ENCODE results near the gene SRP14. TPM values are rescaled to one million over a fixed set of nuclear protein-coding genes. Genes with fewer than 3 reads are reported as not detected.

SRP14 gene
- polyA plus RNA-seq, 1 experiment: 305 TPM

DNA sequence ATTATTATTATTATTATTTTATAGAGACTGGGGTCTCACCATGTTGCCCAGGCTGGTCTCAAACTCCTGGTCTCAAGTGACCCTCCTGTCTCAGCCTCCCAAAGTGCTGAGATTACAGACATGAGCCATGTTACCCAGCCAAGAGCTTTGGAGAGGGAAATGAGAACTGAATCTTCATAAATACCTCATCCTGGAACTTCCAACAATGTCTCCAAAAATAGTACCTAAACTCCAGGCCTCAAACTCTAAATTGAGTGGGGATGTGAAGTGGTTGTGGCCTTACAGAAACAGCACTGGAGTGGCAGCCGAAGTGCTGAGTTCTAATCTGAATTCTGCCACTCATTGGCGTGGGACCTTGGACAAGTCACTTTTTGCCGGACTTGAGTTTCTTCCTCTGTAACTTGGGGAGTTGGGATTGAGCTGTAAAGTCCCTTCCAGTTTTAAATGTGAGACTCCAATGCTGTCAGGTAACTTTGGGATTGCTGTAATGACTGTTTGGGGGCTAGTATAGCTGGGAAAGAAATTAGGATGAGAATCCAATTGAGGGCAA is 10.0 kb upstream of the SRP14 start:
- no peak for DNase-seq (ENCODE audit: low read depth)
- Histone ChIP-seq H3K36me3 (ENCODE audit: control insufficient read depth, insufficient read depth, low read length) (no peaks in the 10 kb centered on the region), H3K4me3 (ENCODE audit: low read depth, low read length) (no peak overlapping the region), H3K27me3 (ENCODE audit: control insufficient read depth, insufficient read depth, low read length) (no peaks in the 10 kb centered on the region)
- TF ChIP-seq, protein P1, sequence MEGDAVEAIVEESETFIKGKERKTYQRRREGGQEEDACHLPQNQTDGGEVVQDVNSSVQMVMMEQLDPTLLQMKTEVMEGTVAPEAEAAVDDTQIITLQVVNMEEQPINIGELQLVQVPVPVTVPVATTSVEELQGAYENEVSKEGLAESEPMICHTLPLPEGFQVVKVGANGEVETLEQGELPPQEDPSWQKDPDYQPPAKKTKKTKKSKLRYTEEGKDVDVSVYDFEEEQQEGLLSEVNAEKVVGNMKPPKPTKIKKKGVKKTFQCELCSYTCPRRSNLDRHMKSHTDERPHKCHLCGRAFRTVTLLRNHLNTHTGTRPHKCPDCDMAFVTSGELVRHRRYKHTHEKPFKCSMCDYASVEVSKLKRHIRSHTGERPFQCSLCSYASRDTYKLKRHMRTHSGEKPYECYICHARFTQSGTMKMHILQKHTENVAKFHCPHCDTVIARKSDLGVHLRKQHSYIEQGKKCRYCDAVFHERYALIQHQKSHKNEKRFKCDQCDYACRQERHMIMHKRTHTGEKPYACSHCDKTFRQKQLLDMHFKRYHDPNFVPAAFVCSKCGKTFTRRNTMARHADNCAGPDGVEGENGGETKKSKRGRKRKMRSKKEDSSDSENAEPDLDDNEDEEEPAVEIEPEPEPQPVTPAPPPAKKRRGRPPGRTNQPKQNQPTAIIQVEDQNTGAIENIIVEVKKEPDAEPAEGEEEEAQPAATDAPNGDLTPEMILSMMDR (IDR thresholded peaks at IDR 0.05; ENCODE audit: insufficient read depth, low read depth, low read length): no peak
- ChIA-PET CTCF (interaction anchor here (1.8 to 5.7 kb wide), 4 partner anchors 57 to 230 kb away, joined by 14 to 93 read pairs (median 44); partner anchors contain the start of gene BMF), POLR2A (no interaction called here)

DNA sequence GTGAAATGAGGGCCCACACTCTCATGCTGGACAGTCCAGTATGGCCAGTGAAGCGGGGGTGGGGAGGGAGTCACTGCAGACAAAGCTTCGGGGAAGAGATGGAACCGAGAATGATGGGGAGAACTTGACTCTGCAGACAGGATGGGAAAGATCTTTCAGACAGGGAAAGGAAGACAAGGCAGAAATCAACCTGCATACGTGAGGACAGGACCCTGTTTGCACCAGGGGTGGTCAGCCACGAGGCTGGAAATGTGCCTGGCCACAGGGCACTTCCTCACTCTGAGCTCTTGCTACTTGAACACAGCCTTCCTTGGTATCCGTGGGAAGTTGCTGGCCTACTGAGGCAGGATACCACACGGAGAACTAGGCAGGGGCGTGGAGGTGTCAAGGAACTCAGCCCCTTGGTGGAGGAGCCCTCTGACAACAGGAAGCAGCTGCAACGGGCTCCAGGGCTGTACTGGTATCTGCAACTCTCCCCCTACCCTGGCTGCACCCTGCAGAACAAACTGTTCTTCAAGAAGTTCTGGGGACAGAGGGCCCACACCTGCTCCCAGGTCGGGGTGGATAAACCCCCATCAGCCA is 9.3 kb upstream of the SRP14 start:
- CTCF ChIA-PET: interaction anchor here (1.1 to 5.7 kb wide), 7 partner anchors 12 to 231 kb away, joined by 4 to 93 read pairs (median 14); partner anchors contain the start of gene BMF
- POLR2A ChIA-PET: no interaction called here
- Histone ChIP-seq H3K36me3 (ENCODE audit: control insufficient read depth, insufficient read depth, low read length) (no peaks in the 10 kb centered on the region), H3K4me3 (ENCODE audit: low read depth, low read length) (no peak overlapping the region), H3K27me3 (ENCODE audit: control insufficient read depth, insufficient read depth, low read length) (no peaks in the 10 kb centered on the region)
- no peak for DNase-seq (ENCODE audit: low read depth)
- TF ChIP-seq, protein P1 (IDR thresholded peaks at IDR 0.05; ENCODE audit: insufficient read depth, low read depth, low read length): no peak

DNA sequence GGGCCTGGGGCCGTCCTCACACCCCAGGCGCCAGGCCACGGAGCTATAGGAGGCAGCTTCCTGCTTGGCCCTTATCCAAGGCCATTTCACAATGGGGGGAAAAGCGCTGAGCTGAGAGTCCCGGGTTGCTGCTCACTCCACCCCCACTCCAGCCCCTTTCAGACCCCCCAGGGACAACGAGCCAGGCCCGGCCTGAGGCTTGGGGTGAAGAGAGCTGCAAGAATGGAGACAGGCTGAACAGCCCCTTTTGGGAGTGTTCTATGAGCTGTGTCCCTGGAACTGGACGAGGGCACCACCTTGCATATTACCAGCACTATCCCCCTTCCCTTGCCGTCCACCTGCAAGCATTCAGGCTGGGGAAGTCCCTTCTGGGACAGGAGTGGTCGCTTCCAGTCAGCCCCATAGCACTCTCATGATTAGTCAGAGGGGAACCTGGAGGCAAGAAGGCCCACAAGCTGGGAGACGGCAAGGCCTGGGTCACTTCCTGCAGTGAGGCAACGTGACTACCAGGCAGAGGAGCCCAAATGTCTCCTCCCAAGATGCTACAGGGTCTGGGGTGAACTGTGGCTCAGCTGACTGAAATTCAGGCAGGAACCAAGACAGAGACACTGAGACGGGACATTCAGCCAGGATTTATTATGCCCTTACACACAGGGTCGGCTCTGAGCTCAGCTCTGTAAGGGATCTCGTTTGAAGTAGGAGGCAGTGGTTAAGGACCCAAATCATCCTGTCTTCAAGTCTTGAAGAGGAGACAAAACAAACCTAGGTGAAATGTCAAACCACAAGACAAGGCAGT is 8.6 kb upstream of the SRP14 start:
- no peak for DNase-seq (ENCODE audit: low read depth)
- TF ChIP-seq, protein P1 (IDR thresholded peaks at IDR 0.05; ENCODE audit: insufficient read depth, low read depth, low read length): no peak
- Histone ChIP-seq H3K4me3 (ENCODE audit: low read depth, low read length) (no peak overlapping the region), H3K27me3 (ENCODE audit: control insufficient read depth, insufficient read depth, low read length) (no peaks in the 10 kb centered on the region), H3K36me3 (ENCODE audit: control insufficient read depth, insufficient read depth, low read length) (no peaks in the 10 kb centered on the region)
- POLR2A ChIA-PET: no interaction called here
- CTCF ChIA-PET: interaction anchor here (0.6 to 5.7 kb wide), 12 partner anchors 10 to 399 kb away, joined by 3 to 93 read pairs (median 5); partner anchors contain the start of gene BMF

DNA sequence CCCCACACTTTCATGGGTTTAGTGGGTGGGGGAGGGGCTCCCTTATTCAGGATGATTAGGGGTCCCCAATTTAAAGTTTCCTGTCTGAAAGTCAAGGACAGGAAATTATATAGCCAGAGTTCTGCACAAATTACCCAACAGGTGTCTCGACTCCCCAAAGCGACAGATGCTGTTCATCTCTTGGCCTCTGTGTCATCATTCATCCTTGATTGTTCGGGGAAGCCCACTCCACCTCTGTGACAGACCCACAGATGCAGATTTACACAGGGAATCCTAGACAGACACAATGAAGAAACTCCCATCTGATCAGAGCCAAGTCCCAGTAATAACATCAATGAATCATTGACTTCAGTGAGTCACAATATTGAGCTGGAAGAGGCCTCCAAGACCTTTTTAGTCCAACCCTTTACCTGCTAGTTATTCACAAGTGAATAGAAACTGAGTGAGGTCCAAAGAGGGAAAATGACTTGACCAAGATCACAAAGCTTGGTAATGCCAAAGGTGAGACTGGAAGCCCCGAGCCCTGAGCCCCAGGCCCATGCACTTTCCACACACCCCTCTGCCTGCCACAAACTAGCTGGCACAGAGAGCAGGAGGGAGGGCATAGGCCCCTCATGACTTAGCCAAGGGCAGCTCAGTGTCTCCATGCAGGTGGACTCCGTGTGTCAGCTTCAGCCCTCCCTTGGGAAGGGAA is 7.9 kb upstream of the SRP14 start:
- POLR2A ChIA-PET: no interaction called here
- Histone ChIP-seq H3K4me3 (ENCODE audit: low read depth, low read length) (no peak overlapping the region), H3K36me3 (ENCODE audit: control insufficient read depth, insufficient read depth, low read length) (no peaks in the 10 kb centered on the region), H3K27me3 (ENCODE audit: control insufficient read depth, insufficient read depth, low read length) (no peaks in the 10 kb centered on the region)
- DNase-seq (ENCODE audit: low read depth): no peak
- TF ChIP-seq, protein P1 (IDR thresholded peaks at IDR 0.05; ENCODE audit: insufficient read depth, low read depth, low read length): no peak
- CTCF ChIA-PET: interaction anchor here (0.6 to 5.7 kb wide), 11 partner anchors 9 to 398 kb away, joined by 3 to 93 read pairs (median 6); partner anchors contain the start of gene BMF
